ENCODE results near the gene CARF. TPM values are rescaled to one million over a fixed set of nuclear protein-coding genes. Genes with fewer than 3 reads are reported as not detected.

The CARF gene, protein sequence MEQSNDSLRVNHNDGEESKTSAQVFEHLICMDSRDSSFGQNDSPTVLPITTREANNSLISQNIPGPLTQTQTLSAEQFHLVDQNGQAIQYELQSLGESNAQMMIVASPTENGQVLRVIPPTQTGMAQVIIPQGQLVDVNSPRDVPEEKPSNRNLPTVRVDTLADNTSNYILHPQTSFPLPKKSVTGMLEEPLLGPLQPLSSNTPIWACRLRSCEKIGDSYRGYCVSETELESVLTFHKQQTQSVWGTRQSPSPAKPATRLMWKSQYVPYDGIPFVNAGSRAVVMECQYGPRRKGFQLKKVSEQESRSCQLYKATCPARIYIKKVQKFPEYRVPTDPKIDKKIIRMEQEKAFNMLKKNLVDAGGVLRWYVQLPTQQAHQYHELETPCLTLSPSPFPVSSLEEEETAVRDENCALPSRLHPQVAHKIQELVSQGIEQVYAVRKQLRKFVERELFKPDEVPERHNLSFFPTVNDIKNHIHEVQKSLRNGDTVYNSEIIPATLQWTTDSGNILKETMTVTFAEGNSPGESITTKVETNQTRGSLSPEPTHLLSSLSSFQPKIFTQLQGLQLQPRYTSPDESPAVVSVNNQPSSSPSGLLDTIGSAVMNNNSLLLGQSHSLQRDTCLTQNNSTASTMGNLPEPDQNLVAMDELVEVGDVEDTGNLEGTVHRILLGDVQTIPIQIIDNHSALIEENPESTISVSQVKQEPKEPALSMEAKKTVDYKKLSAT
- polyA plus RNA-seq (20.1 and 32.2 TPM in 2 replicates), polyA minus RNA-seq (34.3 and 45.6 TPM in 2 replicates)

DNA sequence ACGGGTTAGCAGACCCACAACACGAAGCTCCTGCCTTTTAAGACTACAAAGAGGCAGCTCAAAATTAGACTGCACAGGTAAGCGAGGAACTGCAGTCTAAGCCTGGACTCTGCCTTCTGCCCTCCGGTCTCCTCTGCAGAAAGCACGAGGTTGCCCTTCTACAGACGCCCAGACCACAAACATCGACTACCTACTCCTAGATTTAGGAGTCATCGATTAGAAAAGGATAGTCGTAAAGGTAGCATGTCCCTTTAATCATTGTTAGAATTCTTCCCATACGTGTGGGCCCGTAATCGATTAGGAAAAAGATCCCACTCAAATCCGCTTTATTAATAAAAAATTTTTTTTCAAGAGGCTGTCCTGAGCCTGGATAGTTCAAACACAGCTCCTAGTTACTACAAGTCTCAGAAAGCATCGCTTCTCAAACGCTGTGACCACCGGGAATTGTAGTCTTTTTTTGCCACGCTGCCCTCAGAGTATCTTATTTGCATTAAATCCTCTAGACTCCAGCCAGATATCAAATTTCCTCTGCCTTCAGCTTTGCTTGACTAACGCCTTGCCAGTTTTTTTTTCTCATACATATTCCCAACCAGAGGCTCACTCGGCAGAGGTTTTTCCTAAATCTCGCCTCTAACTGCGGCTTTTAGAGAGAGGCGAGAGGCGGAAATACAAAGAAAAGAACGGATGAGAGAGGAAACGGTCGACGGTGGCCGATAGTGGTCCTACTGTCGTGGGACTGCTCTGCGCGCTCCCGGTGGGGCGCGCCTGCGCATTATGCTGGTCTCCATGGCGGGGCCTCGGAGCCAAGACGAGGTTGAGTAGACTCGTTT lies at the start of gene CARF, which contains the start of gene WDR12:
Gene CARF (plus strand): TSS at position 764 of the 830 bp plus-strand sequence. CDS start 29,628 bp downstream, outside the sequence.
Gene WDR12 (minus strand): TSS at position 162 of the 830 bp plus-strand sequence. CDS start 197 bp downstream, outside the sequence.
- peak within 1 kb of the TSS; percentile 97 for H3K4me2 ChIP-seq (ENCODE audit: low read length)
- peak within 1 kb of the TSS; percentile 93 for H3K4me3 ChIP-seq (ENCODE audit: low read length)
- H3K79me2 ChIP-seq (replicated peaks; ENCODE audit: insufficient read depth, low read length): peaks cover 26% of the 10 kb centered on the region
- no peaks in the 10 kb centered on the region for H4K20me1 ChIP-seq (ENCODE audit: insufficient read depth)
- H3K27ac ChIP-seq (ENCODE audit: low read length): peak within 1 kb of the TSS; percentile 98
- no peaks in the 10 kb centered on the region for H3F3A ChIP-seq (ENCODE audit: insufficient read depth, low read length, poor library complexity, severe bottlenecking)
- no peaks in the 10 kb centered on the region for H3K9me2 ChIP-seq (ENCODE audit: insufficient read depth, low read length)
- peak; percentile 45 for TF ChIP-seq RAD21 (conservative IDR thresholded peaks at IDR 0.05)
- peak; percentile 66 for TF ChIP-seq POLR2AphosphoS5 (IDR thresholded peaks at IDR 0.05)
- TF ChIP-seq SMC3 (conservative IDR thresholded peaks at IDR 0.05; ENCODE audit: poor library complexity): peak; percentile 57
- TF ChIP-seq TAF1 (IDR thresholded peaks at IDR 0.05; ENCODE audit: low read depth): no peak
- TF ChIP-seq EP300 (conservative IDR thresholded peaks at IDR 0.05; ENCODE audit: poor library complexity, severe bottlenecking): peak; percentile 42
- no peak for TF ChIP-seq EZH2 (IDR thresholded peaks at IDR 0.05; ENCODE audit: borderline replicate concordance, insufficient read depth, low read length, poor library complexity, severe bottlenecking)
- TF ChIP-seq, protein P1, sequence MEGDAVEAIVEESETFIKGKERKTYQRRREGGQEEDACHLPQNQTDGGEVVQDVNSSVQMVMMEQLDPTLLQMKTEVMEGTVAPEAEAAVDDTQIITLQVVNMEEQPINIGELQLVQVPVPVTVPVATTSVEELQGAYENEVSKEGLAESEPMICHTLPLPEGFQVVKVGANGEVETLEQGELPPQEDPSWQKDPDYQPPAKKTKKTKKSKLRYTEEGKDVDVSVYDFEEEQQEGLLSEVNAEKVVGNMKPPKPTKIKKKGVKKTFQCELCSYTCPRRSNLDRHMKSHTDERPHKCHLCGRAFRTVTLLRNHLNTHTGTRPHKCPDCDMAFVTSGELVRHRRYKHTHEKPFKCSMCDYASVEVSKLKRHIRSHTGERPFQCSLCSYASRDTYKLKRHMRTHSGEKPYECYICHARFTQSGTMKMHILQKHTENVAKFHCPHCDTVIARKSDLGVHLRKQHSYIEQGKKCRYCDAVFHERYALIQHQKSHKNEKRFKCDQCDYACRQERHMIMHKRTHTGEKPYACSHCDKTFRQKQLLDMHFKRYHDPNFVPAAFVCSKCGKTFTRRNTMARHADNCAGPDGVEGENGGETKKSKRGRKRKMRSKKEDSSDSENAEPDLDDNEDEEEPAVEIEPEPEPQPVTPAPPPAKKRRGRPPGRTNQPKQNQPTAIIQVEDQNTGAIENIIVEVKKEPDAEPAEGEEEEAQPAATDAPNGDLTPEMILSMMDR (IDR thresholded peaks at IDR 0.05; ENCODE audit: poor library complexity, severe bottlenecking): peak; percentile 28
- peak; percentile 99 for TF ChIP-seq MXI1 (conservative IDR thresholded peaks at IDR 0.05; ENCODE audit: poor library complexity, severe bottlenecking)
- TF ChIP-seq, protein P2, sequence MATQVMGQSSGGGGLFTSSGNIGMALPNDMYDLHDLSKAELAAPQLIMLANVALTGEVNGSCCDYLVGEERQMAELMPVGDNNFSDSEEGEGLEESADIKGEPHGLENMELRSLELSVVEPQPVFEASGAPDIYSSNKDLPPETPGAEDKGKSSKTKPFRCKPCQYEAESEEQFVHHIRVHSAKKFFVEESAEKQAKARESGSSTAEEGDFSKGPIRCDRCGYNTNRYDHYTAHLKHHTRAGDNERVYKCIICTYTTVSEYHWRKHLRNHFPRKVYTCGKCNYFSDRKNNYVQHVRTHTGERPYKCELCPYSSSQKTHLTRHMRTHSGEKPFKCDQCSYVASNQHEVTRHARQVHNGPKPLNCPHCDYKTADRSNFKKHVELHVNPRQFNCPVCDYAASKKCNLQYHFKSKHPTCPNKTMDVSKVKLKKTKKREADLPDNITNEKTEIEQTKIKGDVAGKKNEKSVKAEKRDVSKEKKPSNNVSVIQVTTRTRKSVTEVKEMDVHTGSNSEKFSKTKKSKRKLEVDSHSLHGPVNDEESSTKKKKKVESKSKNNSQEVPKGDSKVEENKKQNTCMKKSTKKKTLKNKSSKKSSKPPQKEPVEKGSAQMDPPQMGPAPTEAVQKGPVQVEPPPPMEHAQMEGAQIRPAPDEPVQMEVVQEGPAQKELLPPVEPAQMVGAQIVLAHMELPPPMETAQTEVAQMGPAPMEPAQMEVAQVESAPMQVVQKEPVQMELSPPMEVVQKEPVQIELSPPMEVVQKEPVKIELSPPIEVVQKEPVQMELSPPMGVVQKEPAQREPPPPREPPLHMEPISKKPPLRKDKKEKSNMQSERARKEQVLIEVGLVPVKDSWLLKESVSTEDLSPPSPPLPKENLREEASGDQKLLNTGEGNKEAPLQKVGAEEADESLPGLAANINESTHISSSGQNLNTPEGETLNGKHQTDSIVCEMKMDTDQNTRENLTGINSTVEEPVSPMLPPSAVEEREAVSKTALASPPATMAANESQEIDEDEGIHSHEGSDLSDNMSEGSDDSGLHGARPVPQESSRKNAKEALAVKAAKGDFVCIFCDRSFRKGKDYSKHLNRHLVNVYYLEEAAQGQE (IDR thresholded peaks at IDR 0.05; ENCODE audit: borderline replicate concordance): peak; percentile 55
- no peaks in the 10 kb centered on the region for H3K9me3 ChIP-seq (ENCODE audit: low read length)
- no peaks in the 10 kb centered on the region for H3K27me3 ChIP-seq (ENCODE audit: insufficient read depth, low read depth, low read length)
- H3K36me3 ChIP-seq (ENCODE audit: insufficient read depth, low read length): no peaks in the 10 kb centered on the region
- peak within 1 kb of the TSS; percentile 98 for H2AFZ ChIP-seq (ENCODE audit: low read depth, low read length)
- peak within 1 kb of the TSS; percentile 90 for H3K9ac ChIP-seq (ENCODE audit: low read length)
